Measurements from ENCODE around the gene ZNF418.
"Not testable (repeated sequence)": the region's sequence is repeated elsewhere in the genome, so short reads cannot be mapped to it uniquely, and the experiment has no call there.

The ZNF418 gene

DNA sequence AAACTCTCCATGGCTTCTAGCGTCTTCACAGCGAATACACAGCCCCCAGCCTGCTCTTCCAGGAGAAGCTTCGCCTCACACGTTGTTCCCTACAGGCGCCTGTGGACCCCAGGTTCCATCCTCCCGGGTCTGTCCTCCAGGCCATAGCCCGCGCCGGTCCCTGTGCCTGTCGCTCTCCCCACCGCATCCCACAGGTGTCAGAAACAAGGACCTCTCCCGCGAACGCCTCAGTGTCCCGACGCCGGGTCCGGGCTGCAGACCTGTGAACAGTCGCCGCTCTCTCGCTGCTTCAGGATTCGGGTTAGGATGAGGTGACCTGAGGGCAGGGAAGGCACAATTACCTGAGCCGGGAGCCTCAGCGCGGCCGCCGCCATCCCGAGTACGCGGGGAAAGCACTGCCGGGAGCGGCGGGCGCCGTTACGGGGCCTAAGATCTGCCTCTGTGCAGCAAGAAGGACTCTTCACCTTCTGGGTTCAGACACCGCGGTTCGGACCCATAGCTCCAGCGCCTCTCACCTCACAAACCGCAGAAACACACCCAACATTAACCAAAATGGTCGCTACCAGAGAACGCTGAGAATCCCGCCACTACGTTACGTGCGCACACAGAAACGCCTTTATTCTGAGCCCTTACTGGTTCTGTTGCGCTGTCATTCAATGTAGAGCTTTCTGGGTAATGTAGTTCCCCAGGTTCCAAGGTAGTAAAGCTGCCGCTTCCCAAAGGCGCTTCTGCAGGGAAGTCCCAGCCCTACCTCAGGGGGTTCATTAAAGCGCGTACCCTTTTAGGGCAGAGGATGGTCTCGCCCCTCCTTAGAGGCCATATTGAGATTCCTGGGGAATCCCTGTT lies at the start of gene ZNF418:
Gene ZNF418 (minus strand): TSS at position 583 of the 846 bp plus-strand sequence. CDS start 1,580 bp downstream, outside the sequence.
- peak; percentile 15 to 24 for DNase-seq

DNA sequence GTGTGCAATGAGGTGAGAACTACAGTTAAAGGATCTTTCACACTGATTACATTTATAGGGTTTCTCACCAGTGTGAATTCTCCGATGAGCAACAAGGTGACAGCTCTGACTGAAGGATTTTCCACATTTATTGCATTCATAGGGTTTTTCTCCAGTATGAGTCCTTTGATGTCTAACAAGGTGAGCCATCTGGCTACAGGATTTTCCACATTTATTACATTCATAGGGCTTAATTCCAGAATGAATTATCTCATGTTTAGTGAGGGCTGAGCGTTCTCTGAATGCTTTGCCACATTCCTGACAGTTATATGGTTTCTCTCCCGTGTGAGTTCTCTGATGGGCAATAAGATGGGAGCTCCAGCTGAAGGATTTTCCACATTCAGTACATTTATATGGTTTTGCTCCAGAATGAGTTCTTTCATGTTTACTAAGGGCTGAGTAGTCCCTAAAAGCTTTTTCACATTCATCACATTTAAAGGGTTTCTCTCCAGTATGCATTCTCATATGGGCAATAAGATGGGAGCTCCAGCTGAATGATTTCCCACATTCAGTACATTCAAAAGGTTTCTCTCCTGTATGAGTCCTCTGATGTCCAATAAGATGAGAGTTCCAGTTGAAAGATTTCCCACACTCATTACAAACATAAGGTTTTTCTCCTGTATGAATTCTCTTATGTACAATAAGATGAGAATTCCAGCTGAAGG lies 43.5 kb upstream of the ZNF418 start:
- no peak for DNase-seq

DNA sequence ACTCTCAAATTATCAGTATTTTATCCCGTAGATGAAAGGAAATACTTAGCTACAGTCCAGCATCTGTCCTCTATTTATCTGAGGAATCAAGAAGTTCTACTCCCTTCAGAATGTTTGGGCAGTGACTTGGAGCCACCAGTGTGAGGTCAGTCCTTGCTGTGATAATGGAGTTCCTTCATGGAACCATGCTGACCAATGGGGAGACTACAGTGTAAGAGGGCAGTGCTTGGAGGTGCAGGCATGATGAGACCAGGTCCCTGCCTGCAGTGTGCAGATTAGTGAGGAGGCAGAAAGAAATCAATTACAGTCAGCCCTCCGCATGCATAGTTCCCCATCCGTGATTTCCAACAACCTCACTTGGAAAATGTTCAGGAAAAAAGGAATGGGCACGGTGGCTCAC lies 39.2 kb upstream of the ZNF418 start, which contains the start of gene C19orf18:
Gene C19orf18 (minus strand): TSS at position 101 of the 400 bp plus-strand sequence. CDS start 102 bp downstream, outside the sequence.
- no peak for DNase-seq

DNA sequence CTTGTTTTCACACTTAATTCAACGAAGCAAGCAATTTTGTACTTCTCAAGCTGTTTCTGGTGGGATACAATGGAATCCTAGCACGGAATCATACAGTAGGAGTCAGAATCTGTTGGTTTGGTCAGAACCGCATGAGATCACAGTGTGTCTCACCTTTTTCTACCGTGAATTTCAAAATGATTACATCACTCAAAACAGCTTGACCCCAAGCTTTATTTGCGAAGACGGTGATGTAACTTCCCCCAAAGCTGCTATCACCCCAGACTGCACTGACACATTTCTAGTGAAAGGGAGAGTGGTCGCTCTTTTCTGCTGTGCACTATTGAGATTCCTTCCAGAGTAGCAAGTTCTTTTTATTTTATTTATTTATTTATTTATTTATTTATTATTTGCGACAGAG lies 29.6 kb upstream of the ZNF418 start:
- DNase-seq = no peak

DNA sequence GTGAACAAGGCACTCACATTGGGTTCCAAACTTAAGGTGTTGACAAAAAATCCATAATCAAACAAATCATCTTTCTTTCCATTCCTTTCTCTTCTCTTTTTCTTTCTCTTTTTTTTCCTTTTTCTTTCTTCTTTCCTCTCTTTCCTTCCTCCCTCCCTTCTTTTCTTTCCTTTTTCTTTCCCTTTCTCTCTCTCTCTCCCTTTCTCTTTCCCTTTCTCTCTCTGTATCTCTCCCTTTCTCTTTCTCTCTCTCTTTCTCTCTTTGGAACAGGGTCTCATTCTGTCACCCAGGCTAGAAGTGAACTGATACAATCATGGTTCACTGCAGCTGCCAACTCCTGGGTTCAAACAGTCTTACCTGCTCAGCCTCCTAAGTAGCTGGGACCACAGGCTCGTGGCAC lies 26.6 kb upstream of the ZNF418 start:
- no peak for DNase-seq

DNA sequence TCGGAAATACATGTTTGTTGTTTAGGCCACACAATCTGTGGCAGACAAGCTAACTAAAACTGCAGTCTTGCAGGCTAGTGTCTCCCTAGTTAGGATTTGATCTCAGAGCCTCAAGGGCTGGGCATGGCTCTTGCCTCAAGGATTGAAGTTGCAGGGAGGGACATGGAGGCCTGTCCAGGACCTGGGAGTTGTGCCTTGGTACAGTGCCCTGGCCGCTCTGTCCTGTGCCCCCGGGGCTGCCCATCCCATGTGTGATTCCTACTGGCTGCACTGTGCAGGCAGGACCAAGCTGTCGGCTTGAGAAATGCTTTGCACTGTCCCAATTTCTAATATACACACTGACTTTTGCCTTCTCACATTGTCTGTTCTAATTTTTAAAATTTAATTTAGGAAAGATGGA lies 19.8 kb upstream of the ZNF418 start:
- no peak for DNase-seq

DNA sequence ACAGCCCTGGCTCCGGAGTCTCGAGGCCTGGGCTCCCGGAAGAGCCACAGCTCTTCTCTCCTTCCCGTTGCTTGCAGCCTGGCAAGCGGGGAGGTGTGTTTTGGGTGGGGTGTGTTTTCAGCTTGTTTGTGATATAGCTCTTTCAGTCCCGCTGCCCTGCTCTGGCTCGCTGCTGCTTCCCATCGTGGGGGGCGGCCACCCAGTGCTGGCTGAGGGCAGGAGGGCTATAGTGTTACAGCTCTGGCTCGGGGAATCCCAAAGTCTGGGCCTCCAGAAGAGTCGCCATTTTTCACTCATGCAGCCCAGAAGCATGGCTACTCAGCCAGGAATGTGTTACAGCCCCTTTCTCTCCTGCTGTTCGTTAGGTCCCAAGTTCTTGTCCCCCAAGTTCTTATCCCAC lies 14.5 kb upstream of the ZNF418 start:
- no peak for DNase-seq

DNA sequence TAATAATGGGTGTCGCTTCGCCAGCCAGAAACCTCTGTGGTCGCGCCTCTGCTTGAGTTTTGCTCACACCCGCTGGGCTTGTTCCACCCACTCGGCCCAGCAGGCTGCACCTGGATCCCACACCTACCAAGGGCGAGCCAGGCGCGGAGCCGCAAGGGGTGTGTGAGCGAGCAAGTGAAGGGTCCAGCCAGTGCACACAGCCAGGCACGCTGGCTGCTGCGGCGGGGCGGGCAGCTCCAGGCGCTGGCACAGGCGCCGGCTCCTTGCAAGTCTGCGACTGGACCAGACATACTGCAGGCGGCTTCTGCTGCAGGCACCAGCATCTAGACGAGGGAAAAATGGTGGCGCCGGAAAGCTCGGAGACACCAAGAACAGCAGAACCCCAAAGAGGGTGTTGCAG lies 14.1 kb upstream of the ZNF418 start:
- DNase-seq = no peak

DNA sequence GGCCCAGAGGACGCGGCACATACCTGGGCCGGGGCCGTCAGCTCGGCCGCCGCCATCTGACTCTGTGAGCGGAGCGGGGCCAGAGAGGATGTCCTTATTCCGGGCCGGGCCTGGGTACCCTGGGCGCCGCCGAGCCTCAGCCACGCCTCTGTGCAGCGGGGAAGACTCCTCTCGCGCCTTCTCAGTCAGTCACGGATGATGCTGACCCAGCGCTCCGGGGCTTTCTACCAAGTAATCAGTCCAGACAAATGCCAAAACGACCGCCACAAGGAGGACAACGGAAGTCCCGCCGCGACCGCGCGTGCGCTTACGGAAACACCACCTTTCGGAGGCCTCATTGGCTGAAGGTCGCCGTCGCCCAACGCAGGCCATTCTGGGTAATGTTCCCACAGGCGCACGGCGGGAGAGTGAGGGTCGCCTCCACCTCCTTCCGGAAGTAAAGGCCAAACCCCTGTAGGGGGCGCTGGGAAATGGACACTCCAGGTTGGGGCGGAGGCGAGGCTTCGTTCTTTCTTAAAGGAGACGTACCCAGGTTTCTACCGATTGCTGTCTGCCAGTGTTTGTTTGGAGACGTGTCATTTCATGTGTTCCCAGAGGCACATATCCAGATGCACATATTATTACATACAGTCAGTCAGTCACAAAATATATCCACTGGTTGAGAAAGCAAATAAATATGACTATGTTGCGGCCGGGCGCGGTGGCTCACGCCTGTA lies 12.4 kb upstream of the ZNF418 start, which contains the start of gene ZNF256:
Gene ZNF256 (minus strand): TSS at position 288 of the 716 bp plus-strand sequence. CDS start 232 bp downstream, at position 56.
- peak; percentile 84 to 89 for DNase-seq

DNA sequence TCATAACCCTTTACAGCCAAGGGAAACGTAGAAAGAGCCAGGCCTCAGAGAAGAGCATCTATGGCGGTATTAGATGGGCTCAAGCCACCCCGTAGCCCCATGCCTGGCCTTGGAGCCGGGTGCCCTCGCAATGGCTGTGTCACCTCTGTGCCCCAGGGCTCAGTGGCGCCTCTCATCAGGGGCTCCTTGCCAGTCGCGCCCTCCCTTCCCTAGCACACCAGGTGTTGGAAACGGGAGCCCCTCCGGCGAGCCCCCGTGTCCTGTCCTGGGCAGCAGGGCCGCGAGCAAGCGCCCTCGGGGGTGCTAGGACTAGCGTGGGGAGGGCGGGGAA lies 11.9 kb upstream of the ZNF418 start:
- DNase-seq = no peak

DNA sequence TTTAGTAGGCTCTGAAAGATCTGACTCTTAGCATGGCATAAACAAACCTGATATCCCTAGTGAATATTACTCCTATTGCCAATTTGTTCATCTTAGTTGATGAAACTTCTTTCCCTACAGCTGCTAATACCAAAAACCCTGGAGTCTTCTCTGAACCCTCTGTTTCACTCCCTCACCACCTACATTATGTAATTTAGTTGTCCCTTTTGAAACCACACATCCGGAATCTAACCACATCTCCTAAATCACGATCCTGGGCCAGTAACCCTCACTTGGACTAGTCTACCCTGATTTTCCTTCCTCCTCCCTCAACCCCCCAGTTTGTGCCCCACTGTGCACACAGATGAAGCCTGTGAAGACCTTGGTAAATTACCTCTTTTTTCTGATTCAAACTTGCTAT lies 11.1 kb upstream of the ZNF418 start:
- DNase-seq = no peak

DNA sequence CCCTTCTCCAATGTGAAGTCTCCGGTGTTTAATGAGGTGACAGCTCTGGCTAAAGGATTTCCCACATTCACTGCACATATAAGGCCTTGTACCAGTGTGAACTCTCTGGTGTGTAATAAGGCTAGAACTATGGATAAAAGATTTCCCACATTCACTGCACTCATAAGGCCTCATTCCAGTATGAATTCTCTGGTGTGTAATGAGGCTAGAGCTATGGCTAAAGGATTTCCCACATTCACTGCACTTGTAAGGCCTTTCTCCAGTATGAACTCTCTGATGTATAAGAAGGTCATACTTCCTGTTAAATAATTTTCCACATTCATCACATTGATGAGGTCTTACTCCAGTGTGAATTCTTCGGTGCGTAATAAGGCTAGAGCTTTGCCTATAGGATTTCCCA lies 6.4 kb upstream of the ZNF418 start:
- no peak for DNase-seq

DNA sequence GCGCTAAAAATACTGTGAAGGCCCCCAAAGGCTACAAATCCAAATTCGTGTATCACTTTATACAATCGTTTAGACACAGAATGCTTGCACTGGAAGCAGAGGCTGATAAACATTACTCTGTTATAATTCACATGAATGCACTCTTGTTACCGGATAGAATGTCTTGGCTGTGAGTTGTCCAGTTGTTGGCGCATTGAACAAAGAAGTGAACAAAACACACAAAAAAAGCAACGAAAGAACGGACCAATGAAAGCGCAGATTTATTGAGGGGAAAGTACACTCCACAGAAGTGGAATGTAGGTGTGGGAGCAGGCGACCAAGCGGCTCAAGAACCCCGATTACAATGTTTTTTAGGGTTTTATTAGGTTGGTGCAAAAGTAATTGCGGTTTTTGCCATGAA lies 529 bp upstream of the ZNF418 start:
- DNase-seq = no peak

DNA sequence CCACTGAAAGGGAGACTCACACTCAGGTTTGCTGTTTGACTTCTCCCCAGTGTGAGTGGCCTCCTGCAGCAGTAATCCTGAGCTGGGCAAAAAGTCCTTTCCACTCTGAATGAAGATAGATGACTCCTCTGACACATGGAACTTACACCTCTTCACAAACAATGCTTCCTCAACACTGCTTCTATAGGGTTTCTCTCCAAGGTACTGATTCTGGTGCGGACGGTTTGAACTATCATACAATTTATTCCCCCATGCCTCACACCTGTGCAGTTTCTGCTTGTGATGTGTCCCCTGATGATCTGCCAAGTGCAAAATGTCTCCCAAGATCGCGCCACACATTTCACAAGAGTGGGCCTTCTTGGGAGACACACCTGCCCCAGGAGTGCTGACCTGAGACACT lies 7.6 kb downstream of the ZNF418 start:
- DNase-seq = no peak

DNA sequence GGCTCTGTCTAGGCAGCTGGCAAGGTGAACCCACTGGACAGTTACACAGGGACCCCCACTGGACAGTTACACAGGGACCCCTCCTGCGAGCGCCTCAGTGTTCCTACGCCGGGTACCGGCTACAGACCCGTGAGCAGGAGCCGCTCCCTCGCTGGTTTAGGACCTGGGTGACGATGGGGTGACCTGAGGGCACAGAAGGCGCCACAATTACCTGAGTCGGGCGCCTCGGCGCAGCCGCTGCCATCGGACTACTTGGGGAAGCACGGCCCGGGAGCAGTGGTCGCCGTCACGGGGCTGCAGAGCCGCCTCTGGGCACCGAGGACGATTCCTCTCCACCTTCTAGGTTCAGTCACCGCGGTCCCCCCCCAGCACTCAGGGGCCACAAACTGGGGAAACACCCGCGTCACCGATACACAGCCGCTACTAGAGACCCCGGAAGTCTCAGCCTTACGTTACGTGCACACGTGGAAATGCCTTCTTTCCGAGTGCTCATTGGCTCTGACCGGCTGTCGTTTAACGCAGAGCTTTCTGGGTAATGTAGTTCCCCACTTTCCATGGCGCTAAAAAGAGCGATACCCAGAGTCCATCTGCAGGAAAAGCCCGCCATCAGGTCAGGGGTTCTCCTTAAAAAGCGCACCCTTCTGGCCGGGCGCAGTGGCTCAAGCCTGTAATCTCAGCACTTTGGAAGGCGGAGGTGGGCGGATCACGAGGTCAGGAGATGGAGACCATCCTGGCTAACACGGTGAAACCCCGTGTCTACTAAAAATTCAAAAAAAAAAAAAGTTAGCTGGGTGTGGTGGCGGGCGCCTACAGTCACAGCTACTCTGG lies 18.8 kb downstream of the ZNF418 start, which contains the start of gene ZNF417:
Gene ZNF417 (minus strand): TSS at position 425 of the 828 bp plus-strand sequence. CDS start 181 bp downstream, at position 244.
- peak; percentile 62 to 66 for DNase-seq

DNA sequence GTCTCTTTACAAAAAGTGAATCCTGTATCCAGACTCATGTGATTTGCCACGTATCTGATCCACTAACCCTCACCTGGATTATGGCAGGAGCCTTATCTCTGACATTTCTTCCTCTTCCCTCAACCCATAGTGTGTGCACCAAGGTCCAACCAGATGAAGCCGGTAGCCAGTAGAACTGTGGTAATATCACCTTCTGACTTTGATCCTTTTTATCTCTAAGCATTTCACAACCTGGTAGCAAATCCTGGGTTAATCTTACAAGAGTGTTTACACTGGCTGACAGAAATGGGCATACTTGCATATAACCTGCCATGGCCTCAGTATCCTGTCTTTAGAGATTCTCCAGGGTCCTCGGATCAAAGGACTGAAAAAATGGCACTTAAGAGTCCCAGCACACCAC lies 20.7 kb downstream of the ZNF418 start:
- no peak for DNase-seq

DNA sequence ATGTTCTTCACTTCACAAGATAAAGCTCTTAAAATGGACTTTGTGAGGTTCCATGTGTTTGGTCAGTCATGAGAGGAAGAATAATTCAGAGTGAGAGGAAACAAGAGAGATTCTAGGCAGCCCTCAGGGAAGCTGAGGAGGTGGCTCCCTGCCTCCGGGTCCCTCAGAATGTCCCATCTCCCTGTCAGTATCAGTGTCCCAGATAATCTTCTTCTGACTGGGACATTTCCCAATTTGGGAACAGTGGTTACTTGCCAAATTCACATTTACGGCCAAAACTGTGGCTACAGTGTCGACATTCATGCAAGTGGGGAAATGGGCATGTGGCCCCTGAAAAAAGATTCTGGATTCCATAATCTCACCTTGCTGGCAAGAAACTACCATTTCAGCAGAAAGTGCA lies 27.8 kb downstream of the ZNF418 start:
- DNase-seq = no peak

DNA sequence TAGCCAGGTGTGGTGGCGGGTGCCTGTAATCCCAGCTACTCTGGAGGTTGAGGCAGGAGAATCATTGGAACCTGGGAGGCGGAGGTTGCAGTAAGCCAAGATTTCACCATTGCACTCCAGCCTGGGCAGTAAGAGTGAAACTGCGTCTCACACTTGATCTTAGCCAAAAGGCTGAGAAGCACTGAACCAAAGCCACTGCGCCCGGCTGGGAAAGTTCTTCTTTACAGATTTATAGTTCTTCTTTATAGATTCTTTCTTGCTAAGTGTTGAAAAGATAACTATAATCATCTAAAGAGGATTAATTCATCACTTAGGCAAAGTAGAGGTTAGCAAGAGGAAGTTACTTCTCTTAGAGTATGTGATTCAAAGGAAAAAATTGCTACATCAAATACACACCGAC lies 29.9 kb downstream of the ZNF418 start:
- no peak for DNase-seq

DNA sequence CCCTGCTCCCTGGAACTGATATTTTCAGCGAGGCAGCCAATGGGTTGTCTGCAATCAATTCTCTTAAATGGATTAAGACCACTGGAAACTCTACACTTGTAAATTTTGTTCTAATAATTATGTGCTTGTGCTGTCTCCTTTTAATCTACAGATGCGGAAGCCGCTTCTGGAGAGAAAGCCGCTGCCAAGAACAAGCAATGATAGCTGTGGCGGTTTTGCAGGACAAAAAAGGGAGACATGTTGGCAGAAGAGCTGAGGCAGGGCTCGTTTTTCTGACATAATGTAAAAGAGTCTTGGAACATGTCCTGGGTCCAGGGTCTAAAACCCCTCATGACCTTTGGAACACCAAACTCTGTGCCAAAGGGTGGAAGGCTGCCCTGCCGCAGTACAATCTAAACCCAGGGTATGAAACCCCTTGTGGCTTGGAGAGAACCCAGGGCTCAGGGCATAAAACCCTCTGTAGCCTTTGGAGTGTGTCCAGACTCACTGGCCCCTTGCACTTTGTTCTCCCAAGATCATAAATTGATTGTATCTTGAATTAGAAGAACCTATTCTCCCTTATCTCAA lies 31.5 kb downstream of the ZNF418 start:
- DNase-seq = no peak

DNA sequence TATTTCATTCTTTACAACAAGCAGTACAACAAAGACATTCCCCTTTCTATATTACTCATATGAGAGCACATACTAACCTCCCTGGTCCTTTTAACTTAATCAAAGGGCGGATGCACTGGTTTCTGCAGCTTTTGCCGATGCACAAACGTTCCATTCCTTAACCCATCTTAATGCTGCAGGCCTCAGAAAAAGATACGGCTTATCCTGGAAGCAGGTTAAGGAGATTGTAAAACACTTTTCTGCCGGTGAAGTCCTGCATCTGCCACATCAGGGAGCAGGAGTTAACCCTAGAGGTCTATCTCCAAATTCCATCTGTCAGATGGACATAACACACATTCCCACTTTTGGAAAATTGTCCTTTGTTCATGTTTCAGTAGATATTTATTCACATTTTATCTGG lies 34.9 kb downstream of the ZNF418 start:
- DNase-seq = no peak

DNA sequence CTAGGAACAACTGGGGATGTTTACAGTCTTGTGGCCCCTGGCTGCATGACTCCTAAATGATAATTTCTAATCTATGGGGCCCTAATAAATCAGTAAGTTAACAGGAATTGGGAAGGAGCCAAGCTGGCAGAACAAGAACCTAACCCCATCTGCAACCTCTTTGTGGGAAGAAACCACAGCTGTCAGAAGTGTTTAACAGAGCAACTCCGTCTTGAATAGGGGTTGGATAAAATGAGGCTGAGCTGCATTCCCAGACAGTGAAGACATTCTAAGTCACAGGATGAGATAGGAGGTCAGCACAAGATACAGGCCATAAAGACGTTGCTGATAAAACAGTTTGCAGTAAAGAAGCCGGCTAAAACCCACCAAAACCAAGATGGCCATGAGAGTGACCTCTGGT lies 44.5 kb downstream of the ZNF418 start:
- DNase-seq = not testable (repeated sequence)
